C1 segment of cervical spinal cord (tissue), 14 donors: Measurements from ENCODE around the gene GFRAL.

Experiments
- DNase-seq, 14 donors: peaks; one replicate each; lab custom pipeline; 2025; lab: John Stamatoyannopoulos, UW

GFRAL gene

DNA sequence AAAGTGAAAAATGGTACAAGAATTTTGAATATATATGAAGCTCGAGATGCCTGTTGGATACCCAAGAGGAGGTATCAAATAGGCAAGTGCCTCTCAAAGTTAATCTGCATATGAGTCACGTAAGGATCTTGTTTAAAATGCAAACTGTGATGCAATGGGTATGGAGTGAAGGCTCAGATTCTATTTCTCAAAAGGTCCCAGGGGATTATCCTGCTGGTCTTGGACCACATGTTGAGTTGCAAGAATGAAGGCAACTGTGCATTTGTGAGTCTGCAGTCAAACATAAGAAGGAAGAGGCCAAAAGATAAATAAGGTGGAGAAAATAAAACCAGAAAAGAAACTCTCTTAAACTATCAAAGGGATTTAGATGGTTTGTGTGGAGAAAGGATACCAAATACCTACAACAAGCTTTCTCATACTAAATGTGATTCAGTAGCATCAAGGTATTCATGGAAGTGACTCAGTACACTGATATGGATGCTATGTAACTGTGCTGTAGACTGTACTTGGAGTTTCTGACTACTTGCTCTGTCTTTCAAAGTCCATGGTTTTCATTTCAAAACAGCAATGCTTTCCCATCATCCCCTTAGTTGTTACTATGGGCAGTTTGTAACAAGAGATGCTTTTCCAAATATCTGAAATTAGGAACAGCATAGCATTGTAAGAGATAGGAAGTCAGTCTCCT, 106.3 kb downstream of the GFRAL start:
- DNase-seq, result no peak

DNA sequence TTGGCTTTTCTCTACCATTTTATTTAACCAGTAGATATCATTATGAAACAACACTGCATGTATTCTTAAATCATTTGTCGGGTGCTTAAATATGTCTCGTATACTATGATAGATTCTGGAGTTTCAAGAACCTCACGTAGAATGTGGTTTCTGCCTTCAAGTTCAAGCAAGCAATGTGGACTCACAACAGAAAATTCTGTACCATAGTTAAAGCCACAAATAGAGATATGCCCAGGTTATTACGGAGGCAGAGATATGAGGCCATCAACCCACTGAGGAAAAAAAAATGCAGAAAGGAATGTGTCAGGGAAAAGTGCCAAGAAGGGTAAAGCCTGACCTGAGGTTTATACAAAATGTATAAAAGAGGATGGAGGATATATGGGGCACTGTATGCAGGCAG, 109.9 kb downstream of the GFRAL start:
- DNase-seq, result no peak

DNA sequence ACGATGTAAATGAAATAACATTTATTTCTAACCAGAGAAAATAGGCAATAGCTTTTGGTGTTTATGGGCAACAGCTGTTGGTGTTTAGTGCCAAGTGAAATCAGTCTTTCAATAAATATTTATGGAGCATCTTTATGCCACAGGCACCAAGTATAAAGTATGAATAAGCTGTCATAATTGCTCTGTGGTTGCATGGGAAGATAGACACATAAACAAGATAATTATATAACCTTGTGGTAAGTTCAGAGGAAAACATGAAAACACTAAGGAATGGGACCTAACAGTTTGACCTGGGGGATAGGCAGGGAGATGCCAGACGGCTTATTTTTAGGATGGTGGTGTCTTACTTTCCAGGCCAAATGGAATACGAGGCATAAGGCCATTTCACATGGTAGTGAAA, 110.9 kb downstream of the GFRAL start:
- DNase-seq, result no peak

DNA sequence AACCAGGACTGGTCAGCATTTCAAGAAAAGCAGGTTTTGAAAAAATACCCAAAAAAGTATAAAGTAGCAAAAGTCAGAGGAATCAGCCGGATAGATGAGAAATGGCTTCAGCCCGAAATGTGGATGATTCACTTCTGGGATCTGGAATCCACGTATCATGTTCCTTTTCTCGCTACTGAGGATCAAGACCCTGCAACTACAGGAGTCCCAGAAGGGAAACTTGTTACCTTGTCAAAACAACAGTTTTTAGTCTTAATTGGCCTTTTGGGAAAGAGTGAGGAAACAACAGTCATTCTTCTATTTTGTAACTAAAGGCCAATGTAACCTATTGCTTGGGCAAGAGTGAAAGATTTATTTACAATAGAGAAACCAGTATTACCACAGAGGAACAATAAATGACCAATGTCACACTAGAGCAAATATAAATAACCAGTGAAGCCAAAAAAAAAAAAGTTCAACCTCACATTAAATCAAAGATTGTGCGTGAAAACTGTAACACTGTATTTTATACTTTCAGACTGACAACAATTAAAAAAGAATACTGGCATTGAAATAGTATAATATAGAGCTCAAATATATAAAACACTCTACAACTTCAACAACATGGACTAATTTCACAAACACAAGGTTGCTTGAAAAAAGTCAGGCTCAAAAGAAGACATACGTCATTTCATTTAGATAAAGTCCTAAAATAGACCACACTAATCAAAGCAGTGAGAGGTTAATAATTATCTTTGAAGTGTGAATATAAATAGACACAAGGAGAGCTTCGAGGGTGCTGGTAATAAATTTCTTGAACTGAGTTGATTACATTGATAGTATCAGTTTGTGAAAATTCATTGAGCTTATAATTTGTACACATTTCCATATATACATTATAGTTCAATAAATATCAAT, 116.2 kb downstream of the GFRAL start:
- DNase-seq, result no peak

GRCh38 chr6:55445648-55446204, 118.5 kb downstream of the GFRAL start:
- DNase-seq, result no peak

GRCh38 chr6:55447891-55448290, 120.6 kb downstream of the GFRAL start:
- no peak for DNase-seq

GRCh38 chr6:55448451-55448850, 121.2 kb downstream of the GFRAL start:
- no peak for DNase-seq

- DNase-seq, result no peak
Measured at GRCh38 chr6:55449225-55449624, 122.0 kb downstream of the GFRAL start.

DNA sequence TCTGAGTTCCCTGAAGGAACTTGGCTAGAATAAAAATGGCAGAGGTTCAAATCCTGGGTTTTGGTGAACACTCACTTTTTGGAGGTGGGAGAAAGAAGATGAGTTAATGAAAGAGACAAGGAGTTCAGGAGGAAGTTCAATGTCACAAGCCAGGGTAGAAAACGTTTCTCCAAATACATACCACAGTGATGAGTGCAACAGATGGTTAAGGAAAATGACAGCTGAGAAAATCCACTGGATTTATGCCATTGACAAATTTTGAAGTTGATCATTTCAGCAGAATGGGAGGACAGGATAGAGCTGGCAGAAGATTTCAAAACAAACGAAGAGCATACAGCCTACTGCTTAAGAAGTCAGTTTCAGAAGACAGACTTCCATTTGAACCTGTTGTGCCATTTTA, 122.7 kb downstream of the GFRAL start:
- no peak for DNase-seq
